Measurements from ENCODE around the gene OLFM4. TPM values are rescaled to one million over a fixed set of nuclear protein-coding genes. Genes with fewer than 3 reads are reported as not detected.

Gene OLFM4
- total RNA-seq, 4 donors from 2014 or later: 613 to 1,604 (median 1,215) TPM

GRCh38 chr13:52991344-52992020 lies 37.1 kb upstream of the OLFM4 start:
- no peak for DNase-seq
- H3K9me3 ChIP-seq: no peaks in the 10 kb centered on the region
- H3K4me1 ChIP-seq: no peaks in the 10 kb centered on the region
- H3K27ac ChIP-seq: no peak overlapping the region
- no peak overlapping the region for H3K4me3 ChIP-seq
- H3K27me3 ChIP-seq: no peaks in the 10 kb centered on the region
- TF ChIP-seq, protein P1, sequence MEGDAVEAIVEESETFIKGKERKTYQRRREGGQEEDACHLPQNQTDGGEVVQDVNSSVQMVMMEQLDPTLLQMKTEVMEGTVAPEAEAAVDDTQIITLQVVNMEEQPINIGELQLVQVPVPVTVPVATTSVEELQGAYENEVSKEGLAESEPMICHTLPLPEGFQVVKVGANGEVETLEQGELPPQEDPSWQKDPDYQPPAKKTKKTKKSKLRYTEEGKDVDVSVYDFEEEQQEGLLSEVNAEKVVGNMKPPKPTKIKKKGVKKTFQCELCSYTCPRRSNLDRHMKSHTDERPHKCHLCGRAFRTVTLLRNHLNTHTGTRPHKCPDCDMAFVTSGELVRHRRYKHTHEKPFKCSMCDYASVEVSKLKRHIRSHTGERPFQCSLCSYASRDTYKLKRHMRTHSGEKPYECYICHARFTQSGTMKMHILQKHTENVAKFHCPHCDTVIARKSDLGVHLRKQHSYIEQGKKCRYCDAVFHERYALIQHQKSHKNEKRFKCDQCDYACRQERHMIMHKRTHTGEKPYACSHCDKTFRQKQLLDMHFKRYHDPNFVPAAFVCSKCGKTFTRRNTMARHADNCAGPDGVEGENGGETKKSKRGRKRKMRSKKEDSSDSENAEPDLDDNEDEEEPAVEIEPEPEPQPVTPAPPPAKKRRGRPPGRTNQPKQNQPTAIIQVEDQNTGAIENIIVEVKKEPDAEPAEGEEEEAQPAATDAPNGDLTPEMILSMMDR (IDR thresholded peaks at IDR 0.05): no peak
- TF ChIP-seq POLR2A (IDR thresholded peaks at IDR 0.05): no peak
- H3K36me3 ChIP-seq: no peaks in the 10 kb centered on the region

- no peak overlapping the region for H3K27ac ChIP-seq
- no peaks in the 10 kb centered on the region for H3K36me3 ChIP-seq
- no peak overlapping the region for H3K4me3 ChIP-seq
- no peaks in the 10 kb centered on the region for H3K27me3 ChIP-seq
- H3K4me1 ChIP-seq: no peaks in the 10 kb centered on the region
- no peak for DNase-seq
- TF ChIP-seq POLR2A (IDR thresholded peaks at IDR 0.05): no peak
- TF ChIP-seq, protein P1 (IDR thresholded peaks at IDR 0.05): no peak
- H3K9me3 ChIP-seq: no peaks in the 10 kb centered on the region
Measured at GRCh38 chr13:52992110-52992509, 36.5 kb upstream of the OLFM4 start.

DNA sequence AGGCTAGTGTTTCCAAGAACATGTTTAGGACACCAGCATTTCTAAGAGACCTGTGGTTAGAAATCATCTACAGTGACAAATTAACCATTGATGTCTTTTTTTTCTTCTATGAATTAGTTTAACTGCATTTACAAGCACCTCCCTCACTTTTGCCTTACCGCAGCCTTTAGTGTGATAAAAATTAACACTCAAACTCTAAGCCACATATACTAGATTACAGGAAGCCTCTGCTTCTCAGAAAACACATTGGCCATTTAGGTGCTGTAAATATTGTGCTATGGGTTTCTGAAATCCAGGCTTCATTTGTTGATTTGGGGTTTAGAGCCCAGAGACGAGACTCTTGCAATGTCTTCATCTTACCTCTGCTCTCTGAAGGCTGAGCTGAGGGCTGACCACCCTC lies 34.6 kb upstream of the OLFM4 start:
- H3K27ac ChIP-seq: no peak overlapping the region
- TF ChIP-seq POLR2A (IDR thresholded peaks at IDR 0.05): no peak
- TF ChIP-seq, protein P1 (IDR thresholded peaks at IDR 0.05): no peak
- no peaks in the 10 kb centered on the region for H3K4me1 ChIP-seq
- no peaks in the 10 kb centered on the region for H3K27me3 ChIP-seq
- H3K9me3 ChIP-seq: no peaks in the 10 kb centered on the region
- H3K4me3 ChIP-seq: no peak overlapping the region
- no peaks in the 10 kb centered on the region for H3K36me3 ChIP-seq
- no peak for DNase-seq

- Histone ChIP-seq H3K27me3 (no peaks in the 10 kb centered on the region), H3K4me3 (no peak overlapping the region), H3K27ac (no peak overlapping the region), H3K9me3 (no peaks in the 10 kb centered on the region), H3K4me1 (no peaks in the 10 kb centered on the region), H3K36me3 (no peaks in the 10 kb centered on the region)
- no peak for DNase-seq
- TF ChIP-seq POLR2A (IDR thresholded peaks at IDR 0.05): no peak
- TF ChIP-seq, protein P1 (IDR thresholded peaks at IDR 0.05): no peak
Measured at GRCh38 chr13:52994865-52995264, 33.7 kb upstream of the OLFM4 start.

GRCh38 chr13:52995946-52996345 lies 32.7 kb upstream of the OLFM4 start:
- Histone ChIP-seq H3K27me3 (no peaks in the 10 kb centered on the region), H3K27ac (no peak overlapping the region), H3K4me3 (no peak overlapping the region), H3K9me3 (no peaks in the 10 kb centered on the region), H3K36me3 (no peaks in the 10 kb centered on the region), H3K4me1 (no peaks in the 10 kb centered on the region)
- no peak for DNase-seq
- no peak for TF ChIP-seq POLR2A (IDR thresholded peaks at IDR 0.05)
- TF ChIP-seq, protein P1 (IDR thresholded peaks at IDR 0.05): no peak
